ENCODE measurements around the gene APCDD1.

- no peak for TF ChIP-seq CTCF (IDR thresholded peaks at IDR 0.05; ENCODE audit: insufficient read depth, low read depth, low read length)
- no peak for TF ChIP-seq EZH2 (IDR thresholded peaks at IDR 0.05; ENCODE audit: insufficient read depth, low read length)
Measured at GRCh38 chr18:10430677-10431076, 23.8 kb upstream of the APCDD1 start.

All from astrocyte (in vitro differentiated cells and primary cell).